GM10266 (cell line): Measurements from ENCODE around the gene GTPBP6.

Source experiments
- DNase-seq: peaks from one replicate; pipeline ENCODE4 v3.0.0; 2012; ENCODE audit errors: extremely low spot score
- TF ChIP-seq, protein P1 (sequence below): IDR thresholded peaks from 2 replicates; pipeline ENCODE4 v1.5.1; 2012; ENCODE audit warnings: mild to moderate bottlenecking, low read depth; ENCODE audit not compliant: control insufficient read depth, insufficient read depth; ENCODE audit errors: missing control alignments

GTPBP6 gene, protein sequence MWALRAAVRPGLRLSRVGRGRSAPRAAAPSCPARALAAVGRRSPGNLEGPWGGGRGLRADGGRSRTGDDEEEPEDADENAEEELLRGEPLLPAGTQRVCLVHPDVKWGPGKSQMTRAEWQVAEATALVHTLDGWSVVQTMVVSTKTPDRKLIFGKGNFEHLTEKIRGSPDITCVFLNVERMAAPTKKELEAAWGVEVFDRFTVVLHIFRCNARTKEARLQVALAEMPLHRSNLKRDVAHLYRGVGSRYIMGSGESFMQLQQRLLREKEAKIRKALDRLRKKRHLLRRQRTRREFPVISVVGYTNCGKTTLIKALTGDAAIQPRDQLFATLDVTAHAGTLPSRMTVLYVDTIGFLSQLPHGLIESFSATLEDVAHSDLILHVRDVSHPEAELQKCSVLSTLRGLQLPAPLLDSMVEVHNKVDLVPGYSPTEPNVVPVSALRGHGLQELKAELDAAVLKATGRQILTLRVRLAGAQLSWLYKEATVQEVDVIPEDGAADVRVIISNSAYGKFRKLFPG

DNA sequence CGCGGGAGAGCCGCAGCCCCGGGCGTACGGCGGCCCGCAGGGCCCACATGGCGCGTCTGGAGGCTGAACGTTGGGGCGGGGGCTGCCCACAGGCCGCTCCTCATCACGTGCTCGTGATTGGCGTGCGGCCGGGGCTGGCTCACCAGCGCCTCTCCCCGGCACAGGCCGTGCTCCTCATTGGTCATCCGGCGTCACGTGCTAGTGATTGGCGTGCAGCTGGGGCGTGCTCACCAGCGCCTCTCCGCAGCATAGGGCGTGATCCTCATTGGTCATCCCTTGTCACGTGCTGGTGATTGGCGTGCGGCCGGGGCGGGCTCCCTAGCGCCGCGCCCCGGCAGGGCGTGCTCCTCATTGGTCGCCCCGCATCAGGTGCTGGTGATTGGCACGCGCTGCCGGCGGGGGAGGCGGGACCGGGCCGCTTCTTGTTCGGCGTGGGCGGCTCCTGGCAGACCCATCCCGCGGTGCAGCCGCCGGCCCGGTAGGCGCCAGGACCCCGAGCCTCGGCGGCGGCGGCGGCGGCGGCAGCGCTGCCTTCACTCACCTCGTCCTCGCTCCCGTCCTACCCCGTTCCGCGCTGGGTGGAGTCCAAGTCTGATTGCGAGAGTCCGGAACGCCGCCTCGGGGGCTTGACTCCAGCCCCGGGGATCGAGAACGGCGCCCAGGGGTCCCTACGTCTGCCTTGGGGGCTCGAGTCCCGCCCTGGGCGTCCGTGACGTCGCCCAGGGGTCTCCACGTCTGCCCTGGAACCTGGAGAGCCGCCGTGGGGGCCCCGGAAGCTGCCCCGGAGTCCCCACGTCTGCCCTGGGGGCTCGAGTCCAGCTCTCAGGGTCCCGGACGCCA lies at the start of gene GTPBP6:
Gene GTPBP6 (minus strand): TSS at position 58 of the 840 bp plus-strand sequence. CDS start 9 bp downstream, at position 49.
- TF ChIP-seq, protein P1, sequence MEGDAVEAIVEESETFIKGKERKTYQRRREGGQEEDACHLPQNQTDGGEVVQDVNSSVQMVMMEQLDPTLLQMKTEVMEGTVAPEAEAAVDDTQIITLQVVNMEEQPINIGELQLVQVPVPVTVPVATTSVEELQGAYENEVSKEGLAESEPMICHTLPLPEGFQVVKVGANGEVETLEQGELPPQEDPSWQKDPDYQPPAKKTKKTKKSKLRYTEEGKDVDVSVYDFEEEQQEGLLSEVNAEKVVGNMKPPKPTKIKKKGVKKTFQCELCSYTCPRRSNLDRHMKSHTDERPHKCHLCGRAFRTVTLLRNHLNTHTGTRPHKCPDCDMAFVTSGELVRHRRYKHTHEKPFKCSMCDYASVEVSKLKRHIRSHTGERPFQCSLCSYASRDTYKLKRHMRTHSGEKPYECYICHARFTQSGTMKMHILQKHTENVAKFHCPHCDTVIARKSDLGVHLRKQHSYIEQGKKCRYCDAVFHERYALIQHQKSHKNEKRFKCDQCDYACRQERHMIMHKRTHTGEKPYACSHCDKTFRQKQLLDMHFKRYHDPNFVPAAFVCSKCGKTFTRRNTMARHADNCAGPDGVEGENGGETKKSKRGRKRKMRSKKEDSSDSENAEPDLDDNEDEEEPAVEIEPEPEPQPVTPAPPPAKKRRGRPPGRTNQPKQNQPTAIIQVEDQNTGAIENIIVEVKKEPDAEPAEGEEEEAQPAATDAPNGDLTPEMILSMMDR = peak; percentile 24
- peak; percentile 98 for DNase-seq

- DNase-seq = no peak
- TF ChIP-seq, protein P1 = no peak
Observed at GRCh38 chrX:367866-368265, 49.3 kb upstream of the GTPBP6 start.

DNA sequence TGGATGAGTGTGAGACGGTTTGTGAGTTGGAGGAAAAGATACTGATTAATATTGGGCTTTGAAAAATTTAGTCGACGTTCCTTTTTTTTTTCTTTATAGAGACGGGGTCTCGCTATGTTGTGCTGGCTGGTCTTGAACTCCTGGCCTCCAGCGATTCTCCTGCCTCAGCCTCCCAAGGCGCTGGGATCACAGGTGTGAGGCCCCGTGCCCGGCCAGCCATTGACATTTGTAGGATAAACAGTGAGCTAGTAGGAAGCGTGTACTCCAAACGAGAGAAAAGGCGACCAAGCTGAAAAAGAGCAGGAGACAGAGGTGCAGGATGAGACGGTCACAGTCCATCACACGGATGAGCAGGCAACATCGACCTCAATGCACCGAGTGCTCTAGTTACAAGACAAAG lies 48.8 kb upstream of the GTPBP6 start:
- TF ChIP-seq, protein P1 = no peak
- no peak for DNase-seq

GRCh38 chrX:363621-364375 lies 45.2 kb upstream of the GTPBP6 start:
- DNase-seq = no peak
- TF ChIP-seq, protein P1 = no peak

DNA sequence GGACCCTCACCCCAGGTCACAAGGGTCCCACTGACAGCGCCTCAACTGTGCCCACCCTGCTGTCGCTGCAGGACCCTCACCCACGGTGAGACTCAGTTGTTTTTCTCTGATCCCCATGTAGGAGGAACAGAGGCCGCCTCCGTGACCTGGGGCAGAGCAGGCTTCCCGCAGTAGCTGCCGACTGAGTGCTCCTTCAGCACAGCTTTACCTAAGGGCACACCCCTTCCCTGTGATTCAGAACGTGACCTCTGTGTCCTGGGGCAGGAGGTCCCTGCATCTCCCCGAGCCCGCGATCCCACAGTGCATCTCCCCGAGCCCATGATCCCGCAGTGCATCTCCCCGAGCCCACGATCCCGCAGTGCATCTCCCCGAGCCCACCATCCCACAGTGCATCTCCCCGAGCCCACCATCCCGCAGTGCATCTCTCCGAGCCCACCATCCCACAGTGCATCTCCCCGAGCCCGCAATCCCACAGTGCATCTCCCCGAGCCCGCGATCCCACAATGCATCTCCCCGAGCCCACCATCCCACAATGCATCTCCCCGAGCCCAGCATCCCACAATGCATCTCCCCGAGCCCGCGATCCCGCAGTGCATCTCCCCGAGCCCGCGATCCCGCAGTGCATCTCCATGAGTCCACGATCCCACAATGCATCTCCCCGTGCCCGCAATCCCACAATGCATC lies 44.5 kb upstream of the GTPBP6 start:
- DNase-seq = no peak
- TF ChIP-seq, protein P1 = no peak

DNA sequence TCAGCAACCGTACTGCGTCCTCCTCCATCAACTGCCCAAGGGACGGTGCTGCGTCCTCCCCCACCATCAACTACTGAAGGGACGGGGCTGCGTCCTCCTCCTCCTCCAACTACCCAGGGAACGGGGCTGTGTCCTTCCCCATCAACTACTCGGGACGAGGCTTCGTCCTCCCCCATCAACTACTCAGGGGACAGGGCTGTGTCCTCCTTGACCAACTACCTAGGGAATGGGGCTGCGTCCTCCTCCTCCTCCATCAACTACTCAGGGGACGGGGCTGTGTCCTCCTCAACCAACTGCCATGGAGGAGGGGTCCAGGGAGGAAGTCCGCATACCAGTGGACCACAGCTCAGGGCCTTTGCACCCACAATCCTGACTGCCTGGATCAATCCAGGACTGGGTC lies 43.8 kb upstream of the GTPBP6 start:
- DNase-seq = no peak
- TF ChIP-seq, protein P1 = no peak
